Bronchus fibroblast of lung (primary cell): ENCODE measurements around the gene RNF4. TPM values are rescaled to one million over a fixed set of nuclear protein-coding genes. Genes with fewer than 3 reads are reported as not detected.

Experiments
- total RNA-seq: library from RNA; depleted of rRNA; stranded (reverse); fragments of >200 nt; gene quantifications from 2 replicates; pipeline ENCODE4 v1.2.3, GENCODE V29; 2015

Gene RNF4, protein sequence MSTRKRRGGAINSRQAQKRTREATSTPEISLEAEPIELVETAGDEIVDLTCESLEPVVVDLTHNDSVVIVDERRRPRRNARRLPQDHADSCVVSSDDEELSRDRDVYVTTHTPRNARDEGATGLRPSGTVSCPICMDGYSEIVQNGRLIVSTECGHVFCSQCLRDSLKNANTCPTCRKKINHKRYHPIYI
- 39.5 and 40.2 TPM in 2 replicates for total RNA-seq

GRCh38 chr4:2468456-2469191 is at the start of gene RNF4:
TSS of gene RNF4 (plus strand) at chr4:2469106. CDS start at chr4:2490494, 21,388 bp downstream.

DNA sequence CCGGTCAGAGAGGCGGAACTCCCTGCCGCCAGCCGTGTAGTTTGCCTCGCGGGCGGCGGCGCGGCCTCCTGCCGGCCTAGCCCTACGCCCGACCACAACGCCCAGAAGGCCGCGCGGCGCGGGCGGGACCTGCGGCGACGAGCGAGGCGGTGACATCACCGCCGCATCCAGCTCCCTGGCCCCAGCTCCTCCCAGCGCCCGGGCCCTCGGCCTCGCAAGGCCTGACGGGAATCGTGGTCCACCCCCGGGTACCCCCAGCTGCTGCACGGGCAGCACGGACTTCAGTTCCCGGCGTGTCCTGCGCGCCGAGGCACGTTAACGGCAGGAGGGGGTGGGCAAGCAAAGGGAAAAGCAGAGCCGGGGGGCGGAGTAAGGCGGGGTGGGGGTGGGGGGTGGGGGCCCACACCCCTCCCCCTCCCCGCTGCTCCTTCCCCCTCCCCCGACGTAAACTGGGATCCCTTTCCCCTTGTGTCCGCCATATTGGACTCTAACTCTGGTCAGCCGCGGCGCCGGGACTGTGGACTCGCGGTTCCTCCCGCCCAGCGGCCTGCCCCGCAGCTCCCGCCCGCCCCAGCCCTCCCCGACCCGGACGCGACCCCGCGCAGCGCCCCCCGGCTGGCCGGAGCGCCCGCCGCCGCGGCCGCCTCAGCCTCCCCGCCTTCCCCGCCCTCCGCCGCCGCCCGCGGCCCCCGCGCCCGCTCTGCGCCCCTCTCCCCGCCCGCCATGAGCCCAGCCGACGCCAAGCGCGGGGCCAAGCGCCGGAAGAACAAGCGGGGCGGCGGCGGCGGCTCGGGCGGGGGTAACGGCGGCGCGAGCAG is 67.5 kb downstream of the RNF4 start, which contains the start of gene FAM193A:
FAM193A (plus strand) TSS at position 455 of the 818 bp plus-strand sequence; CDS start at position 724, 269 bp downstream.

Other genes with a start within 250 kb of the RNF4 start
- 6.5 and 9.8 TPM in 2 replicates for gene HAUS3, start 227.0 kb upstream of the RNF4 start, total RNA-seq
- gene POLN, start 227.0 kb upstream of the RNF4 start, total RNA-seq: 0.59 and 2.0 TPM in 2 replicates
- gene MXD4, start 207.0 kb upstream of the RNF4 start, total RNA-seq: 56.3 and 58.1 TPM in 2 replicates
- gene ZFYVE28, start 50.5 kb upstream of the RNF4 start, total RNA-seq: 2.8 and 5.4 TPM in 2 replicates
- not detected in 2 replicates for gene CFAP99, start 50.2 kb upstream of the RNF4 start, total RNA-seq
- gene FAM193A, start 67.5 kb downstream of the RNF4 start, total RNA-seq: 11.1 and 11.3 TPM in 2 replicates